GM21529 (cell line): ENCODE data around the gene MAP1S.

Experiments
- ATAC-seq: cut with Tn5 transposase; IDR thresholded peaks from one replicate; pipeline ENCODE4 v1.9.1; 2021; ENCODE audit not compliant: unreplicated experiment

The MAP1S gene, protein sequence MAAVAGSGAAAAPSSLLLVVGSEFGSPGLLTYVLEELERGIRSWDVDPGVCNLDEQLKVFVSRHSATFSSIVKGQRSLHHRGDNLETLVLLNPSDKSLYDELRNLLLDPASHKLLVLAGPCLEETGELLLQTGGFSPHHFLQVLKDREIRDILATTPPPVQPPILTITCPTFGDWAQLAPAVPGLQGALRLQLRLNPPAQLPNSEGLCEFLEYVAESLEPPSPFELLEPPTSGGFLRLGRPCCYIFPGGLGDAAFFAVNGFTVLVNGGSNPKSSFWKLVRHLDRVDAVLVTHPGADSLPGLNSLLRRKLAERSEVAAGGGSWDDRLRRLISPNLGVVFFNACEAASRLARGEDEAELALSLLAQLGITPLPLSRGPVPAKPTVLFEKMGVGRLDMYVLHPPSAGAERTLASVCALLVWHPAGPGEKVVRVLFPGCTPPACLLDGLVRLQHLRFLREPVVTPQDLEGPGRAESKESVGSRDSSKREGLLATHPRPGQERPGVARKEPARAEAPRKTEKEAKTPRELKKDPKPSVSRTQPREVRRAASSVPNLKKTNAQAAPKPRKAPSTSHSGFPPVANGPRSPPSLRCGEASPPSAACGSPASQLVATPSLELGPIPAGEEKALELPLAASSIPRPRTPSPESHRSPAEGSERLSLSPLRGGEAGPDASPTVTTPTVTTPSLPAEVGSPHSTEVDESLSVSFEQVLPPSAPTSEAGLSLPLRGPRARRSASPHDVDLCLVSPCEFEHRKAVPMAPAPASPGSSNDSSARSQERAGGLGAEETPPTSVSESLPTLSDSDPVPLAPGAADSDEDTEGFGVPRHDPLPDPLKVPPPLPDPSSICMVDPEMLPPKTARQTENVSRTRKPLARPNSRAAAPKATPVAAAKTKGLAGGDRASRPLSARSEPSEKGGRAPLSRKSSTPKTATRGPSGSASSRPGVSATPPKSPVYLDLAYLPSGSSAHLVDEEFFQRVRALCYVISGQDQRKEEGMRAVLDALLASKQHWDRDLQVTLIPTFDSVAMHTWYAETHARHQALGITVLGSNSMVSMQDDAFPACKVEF

DNA sequence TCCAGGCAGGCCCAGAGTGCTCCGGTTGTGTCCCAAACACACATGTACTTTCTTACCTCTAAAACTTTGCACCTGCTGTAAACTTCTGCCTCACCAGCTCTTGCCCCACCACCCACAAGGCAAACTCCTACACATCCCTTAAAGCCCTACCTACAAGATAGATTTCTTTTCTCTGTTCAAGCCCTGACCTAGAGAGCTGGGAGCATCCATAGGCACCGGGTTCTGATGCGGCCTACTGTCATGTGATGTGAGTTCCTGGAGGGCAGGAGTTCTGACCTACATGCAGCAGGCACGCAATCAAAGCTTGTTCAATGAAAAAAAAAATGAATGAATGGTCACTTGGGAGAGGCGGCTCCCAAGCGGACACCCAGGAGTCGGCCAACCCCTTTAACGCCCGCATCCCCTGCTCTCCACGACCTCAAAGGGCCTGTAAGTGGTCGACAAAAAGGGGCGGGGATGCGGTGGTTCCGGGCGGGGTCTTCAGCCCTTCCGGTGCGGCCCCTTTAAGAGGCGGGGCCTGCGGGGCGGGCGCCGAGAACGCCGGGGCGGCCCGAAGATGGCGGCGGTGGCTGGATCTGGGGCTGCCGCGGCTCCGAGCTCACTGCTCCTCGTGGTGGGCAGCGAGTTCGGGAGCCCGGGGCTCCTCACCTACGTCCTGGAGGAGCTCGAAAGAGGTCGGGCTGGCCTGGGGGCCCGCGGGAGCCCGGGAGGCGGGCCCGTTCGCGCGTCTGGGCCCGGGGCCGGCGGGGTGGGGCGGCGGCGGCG, at the start of gene MAP1S:
MAP1S (plus strand) TSS at position 534 of the 765 bp plus-strand sequence; CDS start at position 557, 23 bp downstream.
- ATAC-seq = no peak

- no peak for ATAC-seq
Observed at GRCh38 chr19:17671906-17672305, 47.4 kb upstream of the MAP1S start.

DNA sequence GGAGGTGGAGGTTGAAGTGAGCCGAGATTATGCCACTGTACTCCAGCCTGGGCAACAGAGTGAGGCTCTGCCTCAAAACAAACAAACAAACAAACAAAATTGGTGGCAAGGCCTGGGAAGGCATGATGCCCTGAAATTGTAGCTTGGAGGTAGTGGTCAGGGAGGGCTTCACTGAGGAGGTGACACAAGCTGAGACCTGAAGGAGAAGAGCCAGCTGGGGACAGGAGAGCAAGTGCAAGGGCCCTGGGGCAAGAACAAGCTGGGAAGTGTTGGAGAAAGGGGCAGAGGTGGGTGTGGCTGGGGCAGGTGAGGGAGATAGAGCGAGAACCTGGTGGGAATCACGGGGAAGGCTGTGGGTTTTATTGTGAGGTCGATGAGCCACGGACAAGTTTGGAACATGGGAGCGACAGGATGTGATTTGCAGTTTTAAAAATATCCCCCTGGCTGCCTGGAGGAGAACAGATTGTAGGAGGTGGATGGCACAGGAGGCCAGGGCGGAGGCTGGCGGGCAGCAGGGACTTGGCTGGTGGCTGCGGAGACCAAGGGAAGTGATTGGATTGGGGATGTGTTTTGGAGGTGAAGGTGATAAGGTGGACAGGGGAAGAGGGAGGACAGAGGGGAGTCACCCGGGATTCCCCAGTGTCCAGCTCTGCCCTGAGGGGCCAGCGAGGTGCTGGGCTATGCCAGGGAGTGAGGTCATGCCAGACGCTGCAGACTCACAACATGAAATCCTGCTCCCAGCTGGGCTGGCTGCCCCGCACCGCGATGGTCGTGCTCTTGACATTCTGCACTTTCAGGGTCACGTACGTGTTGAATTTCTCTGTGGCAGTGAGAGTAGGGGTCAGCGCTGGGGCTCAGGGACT, 45.1 kb upstream of the MAP1S start:
- ATAC-seq = no peak

GRCh38 chr19:17676295-17676694, 43.0 kb upstream of the MAP1S start:
- ATAC-seq = no peak

DNA sequence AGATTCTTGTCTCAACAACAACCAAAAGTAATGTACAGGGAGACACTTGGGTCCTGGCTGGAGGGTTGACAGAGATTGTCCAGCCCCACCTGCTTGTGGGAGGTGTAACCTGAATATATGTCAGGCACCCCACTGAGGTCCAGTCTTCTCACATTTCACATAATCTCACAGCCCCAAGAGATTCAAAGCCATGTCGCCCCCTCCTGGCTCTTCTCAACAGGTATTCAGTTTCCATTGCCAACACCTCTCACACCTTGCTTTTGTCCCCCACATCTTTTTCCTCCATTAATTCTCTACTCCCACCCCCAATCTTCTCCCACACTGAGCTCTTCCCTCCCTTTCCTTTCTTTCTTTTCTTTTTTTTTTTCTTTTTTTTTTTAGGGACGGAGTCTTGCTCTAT, 42.3 kb upstream of the MAP1S start:
- no peak for ATAC-seq

DNA sequence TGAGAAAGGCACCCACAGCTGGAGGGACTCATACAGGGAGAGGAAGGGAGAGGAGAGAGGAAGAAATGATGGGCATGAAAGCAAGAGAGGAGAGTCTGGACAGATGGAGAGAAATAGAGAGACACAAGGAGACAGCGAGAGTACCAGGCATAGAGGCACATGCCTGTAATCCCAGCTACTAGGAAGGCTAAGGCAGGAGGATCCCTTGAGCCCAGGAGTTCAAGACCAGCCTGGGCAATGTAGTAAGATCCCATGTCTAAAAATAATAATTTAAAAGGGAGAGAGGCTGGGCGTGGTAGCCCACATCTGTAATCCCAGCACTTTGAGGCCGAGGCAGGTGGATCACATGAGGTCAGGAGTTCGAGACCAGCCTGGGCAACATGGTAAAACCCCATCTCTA, 40.4 kb upstream of the MAP1S start:
- no peak for ATAC-seq

DNA sequence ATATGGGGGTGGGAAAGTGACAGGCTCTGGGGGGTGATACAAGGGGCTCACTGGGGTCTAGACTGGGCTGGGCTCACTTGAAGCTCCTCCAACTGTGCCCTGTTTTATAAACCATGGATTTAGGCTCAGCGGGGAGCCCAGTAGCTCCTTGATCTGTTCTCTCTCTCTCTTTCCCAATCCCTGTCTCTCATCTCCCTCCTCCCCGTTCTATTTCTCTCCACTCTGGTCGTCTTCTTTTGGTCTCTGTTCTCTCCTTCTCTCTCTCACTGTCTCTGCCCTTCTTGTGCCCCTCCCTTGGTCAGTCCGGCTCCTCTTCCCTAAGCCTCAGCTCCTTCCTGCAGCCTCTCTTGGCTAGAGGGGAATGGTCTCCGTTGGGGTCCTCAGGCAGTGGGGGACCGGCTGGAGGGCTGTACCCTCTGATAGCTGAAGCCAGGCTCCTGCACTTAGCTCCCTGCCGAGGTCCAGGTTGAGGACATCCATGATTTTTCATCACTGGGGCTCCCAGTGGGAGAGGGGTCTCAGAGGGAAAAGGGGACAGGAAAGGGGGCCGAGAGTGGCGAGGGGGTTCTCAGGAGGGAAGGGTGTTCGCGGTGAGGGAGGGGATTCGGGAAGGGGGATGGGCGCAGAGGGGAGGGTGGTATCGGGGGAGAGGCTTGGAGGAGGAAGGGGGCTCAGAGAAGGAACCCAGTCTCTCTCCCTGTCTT, 39.6 kb upstream of the MAP1S start:
- ATAC-seq = no peak

GRCh38 chr19:17680230-17680722, 39.0 kb upstream of the MAP1S start:
- no peak for ATAC-seq

DNA sequence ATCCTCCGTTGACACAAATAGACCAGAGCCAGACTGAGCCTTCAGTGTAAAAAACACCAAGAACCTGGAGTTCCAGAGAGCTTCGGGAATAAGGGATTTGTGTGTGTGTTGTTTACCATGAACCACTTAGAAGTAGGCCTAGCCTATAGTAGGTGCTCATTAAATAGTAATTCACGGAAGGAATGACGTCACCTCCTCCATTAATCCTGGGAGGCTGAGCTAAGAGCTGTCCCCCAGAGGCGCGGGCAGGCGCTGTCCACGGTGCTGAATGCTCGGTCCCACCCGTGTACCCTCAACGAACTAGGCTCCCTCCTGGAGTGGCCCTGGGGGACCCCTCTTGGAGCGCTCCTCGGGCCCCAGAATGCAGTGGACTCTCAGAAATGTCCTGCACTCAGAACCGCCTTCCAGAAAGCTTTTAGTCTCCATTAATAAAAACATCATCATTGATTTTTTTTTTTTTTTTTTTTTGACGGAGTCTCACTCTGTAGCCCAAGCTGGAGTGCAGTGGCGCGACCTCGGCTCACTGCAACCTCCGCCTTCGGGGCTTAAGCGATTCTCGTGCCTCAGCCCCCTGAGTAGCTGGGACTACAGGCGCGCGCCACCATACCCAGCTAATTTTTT, 37.7 kb upstream of the MAP1S start:
- ATAC-seq = no peak

- no peak for ATAC-seq
Observed at GRCh38 chr19:17682273-17682672, 37.0 kb upstream of the MAP1S start.

GRCh38 chr19:17683078-17683477, 36.2 kb upstream of the MAP1S start:
- no peak for ATAC-seq

GRCh38 chr19:17684256-17684655, 35.0 kb upstream of the MAP1S start:
- ATAC-seq = no peak

- ATAC-seq = no peak
Observed at GRCh38 chr19:17685451-17686022, 33.7 kb upstream of the MAP1S start.

DNA sequence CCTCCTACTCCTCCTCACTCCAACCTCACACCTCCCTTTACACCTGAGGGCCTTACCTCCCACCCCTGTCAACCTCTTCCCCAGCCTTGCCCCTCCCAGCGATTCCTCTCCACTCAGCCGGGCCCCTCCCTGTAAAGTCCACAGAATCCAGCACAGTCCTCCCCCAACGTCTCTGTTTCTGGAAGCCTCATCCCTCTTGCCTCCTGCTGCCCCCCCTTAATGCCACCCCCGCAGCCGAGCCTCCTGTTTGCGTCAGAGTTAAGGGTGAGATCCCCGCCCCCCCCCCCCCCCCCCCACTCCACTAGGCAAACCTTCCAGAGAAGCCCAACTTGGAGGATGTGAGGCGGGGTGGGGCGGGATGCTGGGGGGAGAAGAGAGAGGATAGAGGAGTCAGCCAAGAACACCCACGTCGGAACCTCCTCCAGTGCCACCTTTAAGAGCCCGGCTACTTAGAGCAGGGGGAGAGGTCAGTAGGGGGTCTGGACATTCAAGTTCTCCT, 33.2 kb upstream of the MAP1S start:
- ATAC-seq = no peak

- no peak for ATAC-seq
Observed at GRCh38 chr19:17686592-17687024, 32.7 kb upstream of the MAP1S start.

GRCh38 chr19:17687141-17687856, 32.0 kb upstream of the MAP1S start:
- ATAC-seq = no peak
